Lower lobe of right lung (tissue), 2 donors: ENCODE data around the gene GIPC1. TPM values are rescaled to one million over a fixed set of nuclear protein-coding genes. Genes with fewer than 3 reads are reported as not detected.

Experiments
- ATAC-seq, 2 donors: fragments of 200-7000 bp; cut with Tn5 transposase; one replicate each; pipeline ENCODE4 v1.9.1; 2020 to 2022; ENCODE audit warnings: mild to moderate bottlenecking in 2 of 2, moderate library complexity in 2 of 2
- DNase-seq: peaks from one replicate; pipeline ENCODE4 v3.0.0-alpha.2; 2020
- H3K27ac ChIP-seq: fragments of 200-600 bp; one replicate; pipeline ENCODE4 v1.8.0; 2022
- H3K27me3 ChIP-seq: fragments of 200-600 bp; one replicate; pipeline ENCODE4 v1.8.0; 2022; ENCODE audit warnings: low read depth
- H3K36me3 ChIP-seq: fragments of 200-600 bp; one replicate; pipeline ENCODE4 v1.8.0; 2022; ENCODE audit warnings: mild to moderate bottlenecking
- H3K4me1 ChIP-seq: fragments of 200-600 bp; one replicate; pipeline ENCODE4 v1.8.0; 2022
- H3K4me3 ChIP-seq: fragments of 200-600 bp; one replicate; pipeline ENCODE4 v1.8.0; 2022; ENCODE audit warnings: mild to moderate bottlenecking
- H3K9me3 ChIP-seq: fragments of 200-600 bp; one replicate; pipeline ENCODE4 v1.8.0; 2022
- intact Hi-C: fragments of 100-400 bp; cut with DNase I; formaldehyde crosslinking; loops from one replicate; pipeline ENCODE4 v1.11.0; 2022
- total RNA-seq: library from RNA; stranded (reverse); fragmentation: NEBNext Ultra II Directional; extraction: Animal tissue kit (Norgen Biotek cat#: 25700); gene quantifications from one replicate; pipeline ENCODE4 v1.2.1, GENCODE V29; 2021
- TF ChIP-seq, protein P1 (sequence below): fragments of 200-600 bp; IDR thresholded peaks from one replicate; pipeline ENCODE4 v1.8.0; 2022; ENCODE audit warnings: antibody characterized with exemption, mild to moderate bottlenecking
- donor health status: DM: no; HTN: yes; CAD: no; lungs with severe emphysema.

Gene GIPC1
- total RNA-seq, 1 donor from 2014 or later, result 72.1 TPM

DNA sequence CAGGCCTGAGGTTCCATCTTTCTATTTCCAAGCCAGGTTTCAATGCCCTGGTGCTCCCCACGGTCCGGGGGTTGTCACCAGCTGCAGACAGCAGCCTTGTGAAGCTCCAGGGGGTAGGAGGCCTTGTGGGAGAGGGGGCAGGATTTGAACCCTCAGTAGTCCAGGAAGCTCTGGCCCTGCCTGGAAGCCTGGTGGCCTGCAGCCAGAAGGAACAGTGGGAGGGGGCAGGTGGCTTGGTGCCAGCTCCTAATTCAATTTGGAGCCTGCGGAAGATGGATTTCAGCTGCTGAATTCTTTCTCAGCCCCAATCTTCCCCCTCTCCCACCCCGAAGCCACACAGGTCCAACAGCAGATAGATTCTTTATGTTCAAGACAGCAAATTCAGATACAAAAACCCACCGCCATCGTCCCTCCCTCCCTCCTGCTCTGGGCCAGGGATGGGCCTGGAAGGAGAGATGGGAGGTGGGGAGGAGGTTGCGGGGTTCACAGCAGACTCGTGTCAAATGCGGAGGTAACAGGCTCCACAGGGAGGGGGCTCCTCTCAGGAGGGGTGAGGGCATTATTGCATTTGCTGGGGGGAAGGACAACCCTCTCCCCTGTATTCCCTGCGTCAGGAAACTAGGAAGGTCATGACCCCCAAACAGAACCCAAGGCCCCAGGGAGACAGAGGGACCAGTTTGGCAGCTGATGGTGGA lies 18.4 kb downstream of the GIPC1 start:
- DNase-seq (no peak), ATAC-seq (no peak)
- intact Hi-C loops, result no loop called here
- peaks cover 49% of the 10 kb centered on the region for H3K36me3 ChIP-seq
- peaks cover 35% of the 10 kb centered on the region for H3K4me1 ChIP-seq
- TF ChIP-seq, protein P1, sequence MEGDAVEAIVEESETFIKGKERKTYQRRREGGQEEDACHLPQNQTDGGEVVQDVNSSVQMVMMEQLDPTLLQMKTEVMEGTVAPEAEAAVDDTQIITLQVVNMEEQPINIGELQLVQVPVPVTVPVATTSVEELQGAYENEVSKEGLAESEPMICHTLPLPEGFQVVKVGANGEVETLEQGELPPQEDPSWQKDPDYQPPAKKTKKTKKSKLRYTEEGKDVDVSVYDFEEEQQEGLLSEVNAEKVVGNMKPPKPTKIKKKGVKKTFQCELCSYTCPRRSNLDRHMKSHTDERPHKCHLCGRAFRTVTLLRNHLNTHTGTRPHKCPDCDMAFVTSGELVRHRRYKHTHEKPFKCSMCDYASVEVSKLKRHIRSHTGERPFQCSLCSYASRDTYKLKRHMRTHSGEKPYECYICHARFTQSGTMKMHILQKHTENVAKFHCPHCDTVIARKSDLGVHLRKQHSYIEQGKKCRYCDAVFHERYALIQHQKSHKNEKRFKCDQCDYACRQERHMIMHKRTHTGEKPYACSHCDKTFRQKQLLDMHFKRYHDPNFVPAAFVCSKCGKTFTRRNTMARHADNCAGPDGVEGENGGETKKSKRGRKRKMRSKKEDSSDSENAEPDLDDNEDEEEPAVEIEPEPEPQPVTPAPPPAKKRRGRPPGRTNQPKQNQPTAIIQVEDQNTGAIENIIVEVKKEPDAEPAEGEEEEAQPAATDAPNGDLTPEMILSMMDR, result no peak
- peaks cover 22% of the 10 kb centered on the region for H3K27me3 ChIP-seq
- no peaks in the 10 kb centered on the region for H3K9me3 ChIP-seq
- peak overlapping the region; percentile 65 for H3K27ac ChIP-seq
- no peak overlapping the region for H3K4me3 ChIP-seq

GRCh38 chr19:14476673-14477401 lies 19.1 kb downstream of the GIPC1 start:
- Histone ChIP-seq H3K4me1 (peaks cover 42% of the 10 kb centered on the region), H3K36me3 (peaks cover 42% of the 10 kb centered on the region), H3K4me3 (no peak overlapping the region), H3K9me3 (no peaks in the 10 kb centered on the region), H3K27me3 (peaks cover 26% of the 10 kb centered on the region), H3K27ac (peak overlapping the region; percentile 65)
- intact Hi-C loops, result no loop called here
- peak; percentile 15 to 28 for ATAC-seq
- no peak for DNase-seq
- TF ChIP-seq, protein P1, result no peak

- Histone ChIP-seq H3K36me3 (peaks cover 43% of the 10 kb centered on the region), H3K4me1 (peaks cover 42% of the 10 kb centered on the region), H3K27ac (no peak overlapping the region), H3K27me3 (peaks cover 26% of the 10 kb centered on the region), H3K4me3 (no peak overlapping the region), H3K9me3 (no peaks in the 10 kb centered on the region)
- intact Hi-C loops, result no loop called here
- no peak for DNase-seq
- no peak for ATAC-seq
- TF ChIP-seq, protein P1, result no peak
Observed at GRCh38 chr19:14476327-14476672, 19.6 kb downstream of the GIPC1 start.

- peaks cover 42% of the 10 kb centered on the region for H3K4me1 ChIP-seq
- DNase-seq, result no peak
Observed at GRCh38 chr19:14475251-14476073, 20.5 kb downstream of the GIPC1 start, which contains the start of gene PTGER1. PTGER1 (minus strand) TSS chr19:14475354; CDS start chr19:14474320, 1,034 bp downstream.

GRCh38 chr19:14474827-14475226 lies 21.1 kb downstream of the GIPC1 start:
- no peaks in the 10 kb centered on the region for H3K9me3 ChIP-seq
- peaks cover 42% of the 10 kb centered on the region for H3K4me1 ChIP-seq
- no peak overlapping the region for H3K27ac ChIP-seq
- peaks cover 45% of the 10 kb centered on the region for H3K36me3 ChIP-seq
- peaks cover 26% of the 10 kb centered on the region for H3K27me3 ChIP-seq
- intact Hi-C loops, result no loop called here
- TF ChIP-seq, protein P1, result no peak
- DNase-seq (no peak), ATAC-seq (no peak)
- peak overlapping the region; percentile 27 for H3K4me3 ChIP-seq

More at GRCh38 chr19:14475251-14476073, 20.5 kb downstream of the GIPC1 start, which contains the start of gene PTGER1:
- Histone ChIP-seq H3K9me3 (no peaks in the 10 kb centered on the region), H3K27me3 (peaks cover 26% of the 10 kb centered on the region), H3K36me3 (peaks cover 45% of the 10 kb centered on the region), H3K4me3 (peak within 1 kb of the TSS; percentile 27), H3K27ac (no peak within 1 kb of the TSS)
- TF ChIP-seq, protein P1, result peak; percentile 48
- peak; percentile 11 to 36 for ATAC-seq
- intact Hi-C loops, result no loop called here
